ENCODE data around the gene MPC1.
A peak's percentile ranks its signal among the peaks of the same experiment; 100 is the strongest.

The MPC1 gene

GRCh38 chr6:166343150-166343487 lies 39.6 kb downstream of the MPC1 start:
- no peak for DNase-seq

DNA sequence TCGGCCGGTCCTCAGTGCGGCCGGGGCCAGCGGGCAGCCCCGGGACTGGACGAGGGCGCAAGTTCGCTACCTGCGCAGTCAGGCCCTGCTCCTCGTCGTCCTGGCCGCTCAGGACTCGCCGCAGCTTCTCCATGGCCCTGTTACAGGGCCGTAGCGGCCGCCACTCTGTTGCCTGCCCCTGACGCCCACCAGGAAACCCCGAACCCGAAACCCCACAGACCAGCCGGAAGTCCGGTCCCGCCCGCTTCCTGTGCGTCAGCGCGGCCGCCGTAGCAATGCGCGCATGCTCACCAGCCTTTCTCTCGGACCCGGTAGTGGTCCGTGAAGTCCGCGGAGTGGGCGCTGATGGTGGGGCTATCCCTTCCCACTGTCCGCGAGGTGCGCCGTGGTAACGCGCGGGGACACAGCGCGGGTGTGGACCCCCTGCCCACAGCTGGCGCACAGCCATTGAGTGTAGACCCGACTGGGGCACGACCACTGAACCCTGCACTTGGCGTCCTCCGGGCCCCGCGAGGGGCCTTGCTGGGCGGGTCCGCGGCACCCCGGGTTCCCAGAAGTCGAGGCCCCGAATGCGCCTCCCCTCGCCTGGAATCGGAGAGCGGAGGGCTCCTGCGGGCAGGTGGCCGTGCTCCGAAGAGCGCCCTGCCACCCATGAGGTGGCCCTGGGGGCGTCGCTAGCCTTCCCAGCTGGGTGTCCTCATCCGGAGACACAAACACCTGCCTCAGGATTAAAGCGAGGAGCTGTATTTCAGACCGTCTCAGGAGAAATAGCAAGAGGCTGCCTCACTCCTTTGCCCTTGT lies 40.2 kb downstream of the MPC1 start, which contains the start of gene SFT2D1:
Gene SFT2D1 (minus strand): TSS at position 197 of the 801 bp plus-strand sequence. CDS start 64 bp downstream, at position 133.
- peak; percentile 87 for DNase-seq

DNA sequence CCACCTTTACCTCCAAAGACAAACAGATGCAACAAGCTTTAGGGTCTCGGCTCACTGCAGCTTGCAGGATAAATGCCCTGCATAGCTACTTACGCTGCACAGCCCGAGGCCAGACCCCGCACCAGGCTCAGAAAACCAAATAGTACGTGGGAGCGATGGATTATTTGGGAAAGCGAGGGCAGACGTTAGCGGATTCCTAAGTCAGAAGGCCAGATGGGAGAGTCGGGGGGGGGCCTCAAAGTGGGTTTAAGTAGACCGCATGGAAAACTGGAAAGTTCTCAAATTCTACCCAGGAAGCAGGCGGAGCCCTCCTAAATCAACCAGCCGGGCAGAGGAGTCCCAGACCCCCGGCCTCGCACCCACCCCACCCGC lies 40.8 kb downstream of the MPC1 start:
- DNase-seq, result no peak

- no peak for DNase-seq
Measured at GRCh38 chr6:166341464-166341863, 41.3 kb downstream of the MPC1 start.

- no peak for DNase-seq
Measured at GRCh38 chr6:166338854-166339253, 43.9 kb downstream of the MPC1 start.

DNA sequence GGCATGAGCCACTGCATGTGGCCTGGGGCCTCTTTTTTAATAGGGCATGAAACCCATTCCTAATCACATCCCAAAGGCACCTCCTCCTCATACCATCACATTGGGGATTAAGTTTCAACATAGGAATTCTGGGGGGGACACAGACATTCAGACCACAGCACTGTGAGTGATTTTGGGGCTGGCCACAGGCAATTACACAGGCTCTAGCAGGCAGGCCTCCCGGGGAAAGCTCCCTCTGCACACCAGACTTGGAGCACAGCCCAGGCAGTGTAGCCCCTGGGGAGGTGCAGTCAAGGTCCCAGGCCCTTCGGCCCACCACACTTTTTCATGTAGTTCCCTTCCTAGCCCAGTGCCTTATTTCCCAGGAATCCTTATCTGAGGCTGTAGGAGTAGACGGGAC lies 45.9 kb downstream of the MPC1 start:
- no peak for DNase-seq

- DNase-seq, result no peak
Measured at GRCh38 chr6:166335378-166336302, 47.1 kb downstream of the MPC1 start.

DNA sequence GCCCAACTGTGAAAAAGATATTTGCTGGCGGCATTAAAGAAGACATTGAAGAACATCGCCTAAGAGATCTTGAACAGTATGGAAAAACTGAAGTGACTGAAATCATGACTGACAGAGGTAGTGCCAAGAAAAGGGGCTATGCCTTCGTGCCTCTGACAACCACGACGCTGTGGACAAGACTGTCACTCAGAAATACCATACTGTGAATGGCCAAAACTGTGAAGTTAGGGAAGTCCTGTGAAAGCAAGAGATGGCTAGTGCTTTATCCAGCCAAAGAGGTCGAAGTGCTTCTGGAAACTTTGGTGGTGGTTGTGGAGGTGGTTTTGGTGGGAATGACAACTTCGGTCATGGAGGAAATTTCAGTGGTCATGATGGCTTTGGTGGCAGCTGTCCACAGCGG lies 47.9 kb downstream of the MPC1 start:
- DNase-seq, result no peak

GRCh38 chr6:166333172-166333995 lies 49.4 kb downstream of the MPC1 start:
- DNase-seq, result peak; percentile 23

- no peak for DNase-seq
Measured at GRCh38 chr6:166331503-166332415, 51.0 kb downstream of the MPC1 start.

DNA sequence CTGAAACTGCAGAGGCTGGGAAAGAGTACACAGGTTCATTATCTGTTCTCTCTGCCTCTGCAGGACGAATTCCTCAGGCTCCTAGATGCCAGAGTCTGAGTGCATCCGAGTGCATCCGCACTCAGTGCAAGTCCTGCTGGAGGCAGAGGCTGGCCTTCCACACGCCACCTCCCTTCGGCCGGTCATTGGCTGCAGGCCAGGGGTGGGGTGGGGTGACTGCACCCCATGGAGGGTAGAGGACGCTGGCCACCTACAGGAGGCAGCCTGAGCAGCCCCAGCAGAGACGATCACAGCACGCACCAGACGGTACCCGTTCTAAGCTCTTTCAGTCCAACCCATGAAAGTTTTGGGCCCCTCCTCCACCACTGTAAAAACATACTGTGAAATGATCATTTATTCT lies 52.1 kb downstream of the MPC1 start:
- DNase-seq, result no peak

- DNase-seq, result no peak
Measured at GRCh38 chr6:166325383-166326042, 57.2 kb downstream of the MPC1 start.

DNA sequence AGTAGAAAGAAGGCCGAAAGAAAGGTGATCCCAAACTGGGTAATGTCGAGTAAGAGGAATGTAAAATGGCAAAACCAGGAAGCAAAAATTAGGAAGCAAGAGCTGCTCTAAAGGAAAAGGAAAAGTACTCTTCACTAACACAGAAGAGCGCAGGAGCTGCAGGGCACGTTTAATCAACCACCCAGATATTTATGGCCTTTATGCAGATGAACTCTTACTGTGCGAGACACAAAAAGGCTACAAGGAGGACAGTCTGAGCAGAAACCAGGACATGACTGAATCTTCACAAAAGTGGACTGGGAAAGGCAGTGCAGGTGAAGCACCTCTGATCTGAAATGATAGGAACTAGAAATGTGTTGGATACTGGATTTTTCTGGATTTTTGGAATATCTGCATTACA lies 59.3 kb downstream of the MPC1 start:
- DNase-seq, result no peak

DNA sequence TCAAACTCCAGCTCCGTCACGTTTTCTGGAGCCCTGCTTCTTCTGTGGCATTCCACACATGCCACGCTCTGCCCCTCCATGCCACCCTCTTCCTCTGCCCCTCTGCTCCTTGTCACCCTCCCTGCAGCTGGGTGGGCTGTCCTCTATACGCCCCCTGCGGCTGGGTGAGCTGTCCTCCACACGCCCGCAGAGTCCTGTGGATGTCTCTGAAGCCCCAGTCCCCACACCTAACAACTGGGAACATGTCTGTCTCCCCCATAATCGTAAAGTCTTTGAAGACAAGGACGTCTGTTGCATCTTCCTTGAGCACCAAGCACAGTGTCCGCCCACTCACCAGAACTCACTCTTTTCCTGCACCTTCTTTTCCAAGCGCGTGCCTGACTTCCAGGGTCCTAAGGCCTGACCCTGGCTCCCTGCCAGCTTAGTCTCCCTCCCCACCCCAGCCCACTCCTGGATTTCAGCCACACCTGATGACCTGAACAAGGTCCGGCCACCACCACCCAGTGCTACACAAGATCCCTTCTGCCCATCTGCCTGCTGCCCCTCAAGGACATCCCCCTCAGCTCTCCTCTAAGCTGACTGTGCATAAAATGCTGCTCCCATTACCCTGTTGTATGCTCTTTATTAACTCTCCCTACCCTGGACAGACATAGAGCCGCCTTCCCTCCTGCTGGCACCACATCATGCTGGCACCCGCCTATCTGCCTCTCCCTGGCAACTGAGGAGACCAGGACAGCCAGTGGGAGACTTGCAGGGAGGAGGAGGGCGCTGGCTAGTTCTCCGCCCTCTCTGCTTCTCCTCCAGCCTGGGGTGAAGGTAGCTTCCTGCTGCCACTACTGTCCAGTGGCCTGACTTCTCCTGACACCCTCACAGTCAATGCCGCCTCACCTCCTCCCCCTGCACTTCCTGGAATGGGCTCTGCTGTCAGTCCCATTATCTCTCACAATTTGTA lies 63.8 kb downstream of the MPC1 start:
- no peak for DNase-seq

- no peak for DNase-seq
Measured at GRCh38 chr6:166318227-166318626, 64.5 kb downstream of the MPC1 start.

DNA sequence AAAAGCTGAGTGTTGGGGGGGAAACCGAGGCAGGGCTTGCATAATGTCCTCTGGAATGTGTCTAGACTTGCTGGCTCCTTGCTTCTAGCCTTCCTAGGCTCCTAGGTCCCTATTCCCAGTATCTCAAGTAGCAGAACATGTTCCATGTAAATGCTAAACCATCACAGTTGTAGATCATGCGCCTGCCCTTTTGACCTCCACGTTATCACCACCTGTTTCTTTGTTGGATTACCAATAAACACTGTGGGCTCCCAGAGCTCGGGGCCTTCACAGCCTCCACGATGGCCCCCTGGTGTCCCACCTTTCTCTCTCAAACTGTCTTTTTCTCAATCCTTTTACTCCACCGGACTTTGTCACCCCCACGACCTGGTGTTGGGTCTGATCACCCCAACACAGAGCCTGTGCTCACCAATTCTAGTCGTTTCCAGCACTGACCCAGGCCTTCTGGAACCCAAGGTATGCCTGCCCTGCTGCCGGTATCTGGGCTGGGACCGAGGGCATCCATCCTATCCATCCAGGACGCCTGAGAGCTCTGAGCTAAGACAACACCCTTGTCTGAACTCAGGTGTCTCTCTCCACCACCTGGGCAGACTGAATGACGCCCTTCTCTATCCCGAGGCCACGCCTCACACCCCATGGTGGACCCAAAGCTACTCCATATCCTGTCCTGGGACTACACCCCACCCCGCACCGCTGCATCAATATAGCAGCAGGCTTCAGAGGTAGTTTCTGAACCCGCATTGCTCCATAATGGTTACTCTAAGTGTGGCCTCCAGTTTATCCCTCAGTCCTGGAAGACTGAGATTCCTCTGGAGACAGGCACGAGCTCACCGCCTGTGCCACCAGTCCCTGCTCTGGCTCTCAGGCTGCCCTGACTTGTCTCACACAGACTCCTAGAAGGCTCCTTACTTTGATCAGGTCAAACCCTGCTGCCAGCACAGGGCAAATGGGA lies 65.2 kb downstream of the MPC1 start:
- DNase-seq, result no peak

GRCh38 chr6:166315436-166315835 lies 67.3 kb downstream of the MPC1 start:
- DNase-seq, result no peak
